HG03196 (cell line): ENCODE results near the gene HAND1.

Source experiments
- ATAC-seq: cut with Tn5 transposase; IDR thresholded peaks from one replicate; pipeline ENCODE4 v1.9.1; 2021; ENCODE audit not compliant: unreplicated experiment

The HAND1 gene

DNA sequence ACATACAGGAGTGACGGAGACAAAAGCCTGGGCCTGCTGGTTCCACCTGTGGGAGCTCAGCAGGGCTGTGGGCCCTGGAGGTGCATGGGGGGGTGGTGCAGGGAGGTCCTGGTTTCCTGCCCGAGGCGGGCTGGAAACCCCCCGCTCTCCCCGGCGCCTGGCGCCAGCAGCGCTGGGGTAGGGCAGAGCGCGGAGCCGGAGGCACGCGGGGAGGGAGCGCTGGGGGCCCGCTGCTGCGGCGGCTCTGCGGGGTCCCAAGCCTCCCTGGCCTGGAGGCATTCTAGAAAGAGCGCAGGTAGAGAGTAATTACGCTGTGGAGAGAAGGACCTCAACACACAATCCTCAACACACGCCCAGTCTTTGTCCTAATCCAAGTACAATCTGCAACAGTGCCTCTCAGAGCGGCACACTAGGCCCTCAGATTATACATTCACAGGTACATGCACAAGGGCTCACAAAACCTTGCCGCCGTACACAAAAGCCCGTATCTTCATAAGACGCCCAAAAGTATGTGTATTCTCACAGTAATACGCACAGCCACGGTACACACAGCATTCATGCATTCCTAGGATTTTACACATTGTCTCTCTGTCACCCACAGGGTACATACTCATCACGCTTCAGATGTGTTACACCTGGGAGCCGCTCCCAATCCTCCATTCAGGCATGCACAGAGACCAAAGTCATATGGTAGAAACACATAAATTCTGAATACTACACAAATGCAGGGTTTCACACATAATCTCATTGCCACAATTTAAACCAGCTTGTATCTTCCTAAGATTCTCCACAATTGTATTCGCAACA is 2.1 kb upstream of the HAND1 start:
- ATAC-seq: no peak

DNA sequence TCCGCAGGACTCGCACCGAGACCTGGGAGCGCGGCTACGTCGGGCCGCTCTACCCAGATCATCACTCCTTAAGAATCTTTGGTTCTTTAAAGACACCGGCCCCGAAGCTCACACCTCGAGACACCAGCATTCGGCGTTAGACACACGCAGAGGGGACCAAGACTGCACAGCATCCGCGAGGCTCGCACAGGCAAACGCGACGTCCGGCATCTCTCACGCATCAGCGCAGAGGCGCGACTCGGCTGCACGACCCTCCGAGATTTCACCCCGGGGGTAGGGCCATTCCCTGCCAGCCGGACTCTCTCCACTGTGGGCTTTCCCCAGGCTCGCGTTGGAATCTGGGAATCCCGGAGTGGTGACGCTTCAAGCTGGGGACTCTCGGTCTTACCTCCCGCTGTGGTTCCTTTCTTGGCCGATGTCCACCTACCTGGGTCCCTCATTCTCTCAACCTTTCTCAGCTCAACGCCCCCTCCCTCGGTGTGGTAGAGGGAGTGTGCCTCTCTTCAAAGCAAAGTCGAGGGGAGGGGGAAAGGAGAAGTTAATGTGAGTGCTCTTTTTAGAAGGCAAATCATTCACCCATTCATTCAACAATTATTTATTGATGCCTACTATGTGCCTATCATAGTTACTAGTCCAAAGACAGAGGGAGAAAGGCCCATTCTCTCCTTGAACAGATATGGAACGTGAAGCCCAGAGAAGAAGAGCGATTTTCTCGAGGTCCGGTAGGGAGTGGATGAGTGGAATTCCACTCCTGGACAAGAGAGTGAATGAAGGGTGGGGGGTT is 1.3 kb upstream of the HAND1 start:
- ATAC-seq: no peak

- no peak for ATAC-seq
These were observed 729 bp upstream of the HAND1 start for GRCh38 chr5:154478752-154479159.

- no peak for ATAC-seq
These were observed 424 bp downstream of the HAND1 start for GRCh38 chr5:154477382-154478223.

- ATAC-seq: no peak
These were observed 1.4 kb downstream of the HAND1 start for GRCh38 chr5:154476354-154477205.

DNA sequence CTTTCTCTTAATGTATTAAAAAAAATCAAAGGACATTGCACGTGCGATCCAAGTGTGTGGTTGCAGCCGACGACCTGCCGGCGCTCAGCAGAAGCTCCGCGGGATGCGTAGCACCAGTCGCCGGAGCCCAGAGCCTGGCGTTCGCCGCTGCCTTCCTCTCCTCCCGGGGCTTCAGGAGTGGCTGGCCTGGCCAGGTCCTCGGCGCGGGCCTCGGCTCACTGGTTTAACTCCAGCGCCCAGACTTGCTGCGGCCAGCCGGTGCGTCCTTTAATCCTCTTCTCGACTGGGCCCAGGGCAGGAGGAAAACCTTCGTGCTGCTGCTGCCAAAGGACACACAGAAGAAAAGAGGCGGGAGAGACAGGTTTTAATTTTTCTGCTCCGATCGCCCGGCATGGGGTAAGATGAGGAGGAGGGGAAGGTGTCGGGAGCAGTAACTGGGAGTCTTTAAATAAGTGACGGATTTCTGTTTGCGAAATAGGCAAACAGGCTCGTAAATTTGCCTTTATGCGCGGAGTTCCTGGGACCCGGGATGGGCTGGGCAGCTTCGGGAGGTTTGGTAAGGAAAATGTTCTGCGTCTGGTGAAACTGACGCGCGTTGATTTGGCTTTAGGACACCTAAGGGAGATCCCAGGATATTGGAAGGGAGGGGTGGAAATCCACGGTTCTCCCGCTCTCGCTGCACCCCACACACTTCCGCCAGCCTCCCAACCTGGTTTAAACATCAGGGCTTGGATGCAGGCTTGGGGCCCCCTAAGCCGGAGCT is 2.3 kb downstream of the HAND1 start:
- no peak for ATAC-seq

DNA sequence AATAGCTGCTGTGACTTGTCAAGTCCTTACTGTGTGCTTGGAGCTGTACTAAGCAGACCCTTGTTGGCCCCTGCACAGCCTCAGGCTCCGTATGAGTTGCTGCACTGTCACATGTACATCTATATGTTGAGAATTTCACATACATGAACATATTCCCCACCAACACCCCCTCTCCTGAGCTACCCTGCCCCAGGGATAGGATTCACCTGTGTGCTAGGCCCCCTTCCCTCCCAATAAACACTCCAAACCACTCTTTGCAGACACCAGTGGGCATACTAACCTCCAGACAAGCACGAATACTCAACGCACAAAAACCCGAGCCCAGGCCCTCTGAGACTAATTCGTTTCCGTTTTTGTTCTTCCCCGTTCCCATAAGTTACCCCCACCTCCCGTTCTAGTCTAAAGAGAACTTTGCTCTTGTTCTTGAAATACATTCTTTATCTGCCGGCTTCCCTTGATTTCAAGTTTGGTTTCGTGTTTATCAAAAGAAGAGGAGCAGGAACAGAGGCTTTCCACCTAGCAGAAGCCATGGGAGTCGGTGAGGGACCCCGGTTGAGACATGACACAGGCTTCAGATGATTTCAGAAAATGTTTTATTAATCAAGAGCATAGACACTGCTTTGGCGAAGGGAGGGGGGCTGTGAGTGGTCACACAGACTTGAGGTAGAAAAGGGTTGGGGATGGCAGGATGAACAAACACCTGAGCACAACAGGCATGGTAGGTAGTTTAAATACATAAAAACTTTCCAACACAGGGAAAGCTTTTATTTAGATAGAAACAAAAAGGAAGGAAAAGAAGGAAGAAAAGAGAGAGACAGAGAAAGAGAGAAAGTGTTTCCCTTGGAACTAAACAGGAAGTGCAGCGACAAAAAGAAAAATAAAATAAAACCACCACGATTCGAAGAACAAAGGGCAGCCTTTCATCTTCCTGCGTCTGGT is 3.4 kb downstream of the HAND1 start:
- no peak for ATAC-seq

GRCh38 chr5:154473581-154474283 is 4.3 kb downstream of the HAND1 start:
- ATAC-seq: no peak

- no peak for ATAC-seq
These were observed 5.0 kb downstream of the HAND1 start for GRCh38 chr5:154472871-154473580.

DNA sequence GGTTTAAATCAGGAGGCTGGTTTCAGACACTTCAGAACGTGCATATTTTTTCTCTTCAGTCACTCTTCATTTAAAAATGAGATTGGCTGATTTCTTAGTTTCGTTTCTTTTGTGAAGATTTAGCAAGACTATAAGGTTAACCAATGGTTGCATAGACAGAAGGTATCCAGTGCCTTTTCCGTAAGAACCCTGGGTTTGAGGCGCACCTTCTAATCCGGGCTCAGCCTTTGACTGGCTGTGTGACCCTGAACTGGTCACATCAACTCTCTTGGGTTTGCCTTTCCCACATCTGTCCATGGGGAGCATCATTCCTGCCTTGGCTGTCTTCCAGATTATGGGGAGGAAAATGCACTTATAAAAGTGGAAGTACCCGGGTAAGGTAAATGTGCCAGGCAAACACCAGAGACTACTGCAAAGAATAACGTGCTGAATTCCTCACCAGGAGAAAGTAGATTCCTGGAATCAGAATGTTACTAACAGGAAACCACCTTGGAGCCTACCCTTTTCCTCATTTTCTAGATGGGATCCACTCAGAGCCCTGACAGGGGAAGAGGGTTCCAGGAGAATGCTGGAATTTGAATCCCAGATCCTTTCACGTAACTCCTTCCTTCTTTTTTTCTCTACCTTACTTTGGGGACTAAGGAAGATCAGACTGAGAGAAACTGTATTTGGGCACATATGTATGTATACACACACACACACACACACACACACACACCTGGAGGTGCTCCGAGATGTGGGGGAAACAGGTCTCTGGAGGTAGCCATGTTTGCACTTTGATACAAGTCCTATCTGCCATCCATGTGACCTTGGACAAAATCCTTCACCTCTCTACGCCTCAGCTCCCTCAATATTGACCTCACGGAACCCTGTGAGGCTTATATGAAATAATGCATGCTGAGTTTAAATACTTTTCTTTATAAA is 6.8 kb downstream of the HAND1 start:
- ATAC-seq: no peak

GRCh38 chr5:154470137-154470536 is 7.9 kb downstream of the HAND1 start:
- ATAC-seq: no peak

- ATAC-seq: peak; percentile 87
These were observed 10.2 kb downstream of the HAND1 start for GRCh38 chr5:154467655-154468354.

DNA sequence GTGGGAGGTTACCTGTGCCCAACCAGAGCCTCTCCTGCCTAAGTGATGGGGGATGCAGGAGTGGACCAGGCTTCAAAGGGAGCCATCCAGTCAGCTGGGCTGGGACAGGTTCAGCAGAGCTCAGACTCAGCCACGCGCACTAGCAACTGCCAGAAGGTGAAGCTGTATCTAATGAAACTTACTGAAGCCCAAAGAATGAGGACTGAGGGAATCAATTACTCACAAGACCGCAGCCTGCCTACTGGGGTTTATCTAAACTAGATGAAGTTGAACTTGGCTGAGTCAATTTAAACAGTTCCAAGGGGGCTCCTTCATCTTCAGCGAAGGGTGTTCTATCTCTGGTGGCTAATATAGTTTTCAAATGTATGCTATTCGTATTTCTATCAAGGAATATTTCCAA is 11.4 kb downstream of the HAND1 start:
- ATAC-seq: no peak

DNA sequence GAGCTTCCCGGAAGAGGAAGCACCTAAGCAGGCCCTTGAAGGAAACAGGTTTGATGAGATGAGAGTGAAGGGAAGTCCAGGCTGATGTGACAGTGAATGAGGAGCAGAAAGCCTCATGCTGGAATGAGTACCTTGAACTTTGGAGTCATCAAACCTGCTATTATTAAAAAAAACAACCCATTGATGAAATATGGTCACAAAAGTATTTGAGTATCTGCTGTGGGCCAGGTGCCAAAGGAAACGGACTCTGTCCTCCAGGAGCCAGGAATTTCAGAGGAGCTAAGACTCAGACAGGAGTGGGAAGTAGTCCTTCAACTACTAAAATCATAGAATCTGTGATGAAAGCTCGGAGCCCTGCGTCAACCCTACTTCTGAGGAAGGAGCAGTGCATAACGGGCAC is 11.9 kb downstream of the HAND1 start:
- ATAC-seq: no peak

DNA sequence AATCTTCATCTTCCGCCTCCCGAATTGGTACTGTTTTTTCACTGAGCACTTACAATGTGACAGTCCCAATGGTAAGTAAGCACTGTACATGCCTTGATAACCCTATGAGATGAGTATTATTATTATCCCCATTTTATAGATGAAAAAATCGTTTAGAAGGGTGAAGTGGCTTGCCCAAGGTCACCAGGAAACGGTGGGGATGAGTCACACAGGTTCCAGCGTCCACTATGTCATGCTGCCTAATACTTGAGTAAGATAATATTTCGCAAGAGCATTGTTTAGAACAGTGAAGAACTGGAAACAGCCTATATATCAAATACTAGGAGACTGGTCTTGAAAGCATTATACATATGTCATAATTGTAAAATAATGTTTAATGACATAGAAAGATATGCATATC is 12.9 kb downstream of the HAND1 start:
- ATAC-seq: no peak

DNA sequence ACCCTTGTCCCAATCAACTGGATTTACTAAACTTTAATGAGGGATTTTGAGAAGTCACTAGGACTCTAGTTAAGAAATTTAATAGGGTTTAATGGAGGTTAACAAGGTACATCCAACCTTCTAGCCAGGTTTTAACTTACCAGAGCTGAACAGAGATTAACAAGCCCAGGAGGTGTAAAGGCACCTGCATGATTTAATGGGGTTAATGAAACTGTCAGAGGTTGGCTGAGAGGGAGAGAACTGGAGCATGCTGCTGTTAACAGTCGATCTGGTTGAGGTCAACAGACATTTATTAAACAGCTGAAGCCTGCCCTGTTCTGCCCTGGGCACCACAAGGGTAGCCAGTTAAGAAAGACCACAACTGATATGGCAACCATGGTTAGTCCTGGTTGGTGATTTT is 13.6 kb downstream of the HAND1 start:
- no peak for ATAC-seq
